Measurements from ENCODE around the gene AGAP1.

AGAP1 gene

GRCh38 chr2:235638541-235639427 is 144.9 kb downstream of the AGAP1 start:
- no peak for DNase-seq (ENCODE audit: low read depth in 3 of 3)

GRCh38 chr2:235639428-235639773 is 145.6 kb downstream of the AGAP1 start:
- DNase-seq (ENCODE audit: low read depth in 3 of 3): no peak

GRCh38 chr2:235639885-235640284 is 146.0 kb downstream of the AGAP1 start:
- DNase-seq (ENCODE audit: low read depth in 3 of 3): no peak

GRCh38 chr2:235640377-235640776 is 146.5 kb downstream of the AGAP1 start:
- no peak for DNase-seq (ENCODE audit: low read depth in 3 of 3)

- no peak for DNase-seq (ENCODE audit: low read depth in 3 of 3)
Measured at GRCh38 chr2:235640926-235641723, 147.3 kb downstream of the AGAP1 start.

GRCh38 chr2:235641956-235642355 is 148.1 kb downstream of the AGAP1 start:
- DNase-seq (ENCODE audit: low read depth in 3 of 3): no peak

- no peak for DNase-seq (ENCODE audit: low read depth in 3 of 3)
Measured at GRCh38 chr2:235642446-235643098, 148.7 kb downstream of the AGAP1 start.

GRCh38 chr2:235643680-235644511 is 150.1 kb downstream of the AGAP1 start:
- DNase-seq (ENCODE audit: low read depth in 3 of 3): no peak

- DNase-seq (ENCODE audit: low read depth in 3 of 3): no peak
Measured at GRCh38 chr2:235647264-235647663, 153.4 kb downstream of the AGAP1 start.

- no peak for DNase-seq (ENCODE audit: low read depth in 3 of 3)
Measured at GRCh38 chr2:235647877-235648276, 154.0 kb downstream of the AGAP1 start.

- DNase-seq (ENCODE audit: low read depth in 3 of 3): no peak
Measured at GRCh38 chr2:235649418-235649817, 155.6 kb downstream of the AGAP1 start.

- no peak for DNase-seq (ENCODE audit: low read depth in 3 of 3)
Measured at GRCh38 chr2:235651643-235652042, 157.8 kb downstream of the AGAP1 start.

- DNase-seq (ENCODE audit: low read depth in 3 of 3): no peak
Measured at GRCh38 chr2:235654103-235654813, 160.4 kb downstream of the AGAP1 start.

GRCh38 chr2:235658351-235659174 is 164.7 kb downstream of the AGAP1 start:
- DNase-seq (ENCODE audit: low read depth in 3 of 3): no peak

GRCh38 chr2:235659767-235660322 is 166.0 kb downstream of the AGAP1 start:
- DNase-seq (ENCODE audit: low read depth in 3 of 3): no peak

GRCh38 chr2:235660484-235661082 is 166.7 kb downstream of the AGAP1 start:
- DNase-seq (ENCODE audit: low read depth in 3 of 3): no peak

- no peak for DNase-seq (ENCODE audit: low read depth in 3 of 3)
Measured at GRCh38 chr2:235661167-235661937, 167.5 kb downstream of the AGAP1 start.

GRCh38 chr2:235661952-235662351 is 168.1 kb downstream of the AGAP1 start:
- no peak for DNase-seq (ENCODE audit: low read depth in 3 of 3)

Data from stimulated activated CD4-positive, alpha-beta T cell treated with anti-CD3 and anti-CD28 coated beads, TNF-alpha, amount 100 ng/mL, for 48 hours (primary cell).